Right lobe of liver (tissue), 6 donors: Measurements from ENCODE around the gene CCDC197. TPM values are rescaled to one million over a fixed set of nuclear protein-coding genes. Genes with fewer than 3 reads are reported as not detected.

ENCODE experiments used
- ATAC-seq, 4 donors: fragments of 200-7000 bp; cut with Tn5 transposase; one replicate each; pipeline ENCODE4 v1.9.1; 2020; ENCODE audit warnings: mild to moderate bottlenecking in 4 of 4, moderate library complexity in 4 of 4
- DNase-seq, 3 donors: peaks; one replicate each; pipeline ENCODE4 v3.0.0-alpha.2; 2020
- H3K27ac ChIP-seq, 3 donors: fragments of 200-600 bp; one replicate each; pipeline ENCODE4 v1.8.0; 2022
- H3K27me3 ChIP-seq, 2 donors: fragments of 200-600 bp; one replicate each; pipeline ENCODE4 v1.8.0; 2022
- H3K36me3 ChIP-seq, 4 donors: fragments of 200-600 bp; sonication (generic) in 1 of 4; one replicate each; pipeline versions ENCODE4 v1.5.1 to v1.8.0; 2017 to 2022; ENCODE audit warnings: control low read depth in 1 of 4
- H3K4me1 ChIP-seq, 4 donors: fragments of 200-600 bp; sonication (generic) in 1 of 4; one replicate each; pipeline versions ENCODE4 v1.5.1 to v1.8.0; 2017 to 2022; ENCODE audit warnings: control low read depth in 1 of 4
- H3K4me3 ChIP-seq, 3 donors: fragments of 200-600 bp; one replicate each; pipeline ENCODE4 v1.8.0; 2022
- H3K9me3 ChIP-seq, 4 donors: fragments of 200-600 bp; sonication (generic) in 1 of 4; one replicate each; pipeline versions ENCODE4 v1.5.1 to v1.8.0; 2017 to 2022; ENCODE audit warnings: control low read depth in 1 of 4
- POLR2A ChIP-seq: fragments of 450-650 bp; IDR thresholded peaks from one replicate; pipeline ENCODE4 v1.6.1; 2017; ENCODE audit warnings: antibody characterized with exemption, mild to moderate bottlenecking
- WGBS: methylation state at CpG from one replicate; pipeline ENCODE4 v1.1.6; 2018; ENCODE audit warnings: low coverage, low lambda C conversion rate; ENCODE audit not compliant: insufficient coverage; ENCODE audit errors: missing lambda C conversion rate; 5-methylcytosine and 5-hydroxymethylcytosine counted together
- intact Hi-C, 2 donors: fragments of 100-400 bp; cut with DNase I; formaldehyde crosslinking; loops; one replicate each; pipeline versions ENCODE4 v1.11.2 to v1.14.1; 2022
- total RNA-seq, 6 experiments: library from RNA; depleted of rRNA in 2 of 6; stranded (reverse); fragments of >200 nt in 2 of 6; fragmentation: NEBNext Ultra II Directional in 3 of 6; extraction: Animal tissue kit (Norgen Biotek cat#: 25700) in 3 of 6; gene quantifications; one replicate each; pipeline versions ENCODE4 v1.1.0 to v1.2.4, GENCODE V29; 2016 to 2023
- TF ChIP-seq, protein P1 (sequence below), 4 donors: fragments of 200-600 bp in 3 of 4; fragments of 450-650 bp in 1 of 4; IDR thresholded peaks; one replicate each; pipeline versions ENCODE4 v1.5.1 to v1.8.0; 2016 to 2022; ENCODE audit warnings: antibody characterized with exemption in 4 of 4, mild to moderate bottlenecking in 2 of 4
- donor health status: DM: no; HTN: yes; CAD: no.
- donor health status: DM: no; HTN: no; CAD: no.
- donor health status: DM: no; HTN: no; CAD: no.
- donor health status: DM: no; HTN: yes; CAD: no.
- donor health status: DM: no; HTN: yes; CAD: no.

Gene CCDC197
- total RNA-seq, 6 experiments from 2014 or later, result not detected

DNA sequence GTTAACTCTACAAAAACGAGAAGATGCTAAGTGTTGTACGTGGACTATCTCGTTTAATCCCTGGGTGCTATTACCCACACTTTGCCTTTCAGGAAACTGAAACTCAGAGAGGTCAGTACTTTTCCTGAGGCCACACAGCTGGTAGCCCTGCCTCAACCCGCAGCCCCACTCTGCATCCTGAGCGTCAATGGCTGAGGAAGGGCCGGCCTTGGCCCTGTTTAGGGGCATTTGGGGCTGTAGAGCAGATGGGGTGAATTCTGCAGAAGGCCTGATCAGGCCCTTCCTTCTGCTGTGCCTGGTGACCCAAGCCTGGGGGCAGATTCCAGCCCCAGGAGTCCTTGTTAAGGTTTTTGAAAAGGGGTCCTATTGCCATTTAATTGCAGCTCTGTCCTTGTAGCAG is 3.7 kb upstream of the CCDC197 start:
- no peaks in the 10 kb centered on the region for H3K4me1 ChIP-seq
- DNase-seq (no peak), ATAC-seq (no peak)
- WGBS, result 70% methylated on average over 6 of the region's 6 CpGs
- H3K27me3 ChIP-seq, result no peaks in the 10 kb centered on the region
- no peaks in the 10 kb centered on the region for H3K9me3 ChIP-seq
- H3K36me3 ChIP-seq, result no peaks in the 10 kb centered on the region
- H3K27ac ChIP-seq, result no peak overlapping the region
- intact Hi-C loops, result loop anchor here in 1 of 2 donors (10.0 kb wide), 1 partner anchor 49 kb away; no protein-coding TSS in a partner anchor
- H3K4me3 ChIP-seq, result no peak overlapping the region
- TF ChIP-seq, protein P1, sequence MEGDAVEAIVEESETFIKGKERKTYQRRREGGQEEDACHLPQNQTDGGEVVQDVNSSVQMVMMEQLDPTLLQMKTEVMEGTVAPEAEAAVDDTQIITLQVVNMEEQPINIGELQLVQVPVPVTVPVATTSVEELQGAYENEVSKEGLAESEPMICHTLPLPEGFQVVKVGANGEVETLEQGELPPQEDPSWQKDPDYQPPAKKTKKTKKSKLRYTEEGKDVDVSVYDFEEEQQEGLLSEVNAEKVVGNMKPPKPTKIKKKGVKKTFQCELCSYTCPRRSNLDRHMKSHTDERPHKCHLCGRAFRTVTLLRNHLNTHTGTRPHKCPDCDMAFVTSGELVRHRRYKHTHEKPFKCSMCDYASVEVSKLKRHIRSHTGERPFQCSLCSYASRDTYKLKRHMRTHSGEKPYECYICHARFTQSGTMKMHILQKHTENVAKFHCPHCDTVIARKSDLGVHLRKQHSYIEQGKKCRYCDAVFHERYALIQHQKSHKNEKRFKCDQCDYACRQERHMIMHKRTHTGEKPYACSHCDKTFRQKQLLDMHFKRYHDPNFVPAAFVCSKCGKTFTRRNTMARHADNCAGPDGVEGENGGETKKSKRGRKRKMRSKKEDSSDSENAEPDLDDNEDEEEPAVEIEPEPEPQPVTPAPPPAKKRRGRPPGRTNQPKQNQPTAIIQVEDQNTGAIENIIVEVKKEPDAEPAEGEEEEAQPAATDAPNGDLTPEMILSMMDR (IDR thresholded peaks at IDR 0.05), result no peak
- no peak for TF ChIP-seq POLR2A

- WGBS, result 38% methylated on average over 9 of the region's 13 CpGs
- no peaks in the 10 kb centered on the region for H3K27me3 ChIP-seq
- no peaks in the 10 kb centered on the region for H3K36me3 ChIP-seq
- intact Hi-C loops, result loop anchor here in 1 of 2 donors (10.0 kb wide), 1 partner anchor 50 kb away; no protein-coding TSS in a partner anchor
- TF ChIP-seq, protein P1 (IDR thresholded peaks at IDR 0.05), result no peak
- H3K4me1 ChIP-seq, result no peaks in the 10 kb centered on the region
- no peak for DNase-seq
- ATAC-seq, result no peak
- no peak overlapping the region for H3K4me3 ChIP-seq
- H3K9me3 ChIP-seq, result no peaks in the 10 kb centered on the region
- H3K27ac ChIP-seq, result no peak overlapping the region
These were observed 2.0 kb upstream of the CCDC197 start for GRCh38 chr14:93994919-93995682.

GRCh38 chr14:93996130-93996695 is 888 bp upstream of the CCDC197 start:
- Histone ChIP-seq H3K4me3 (no peak overlapping the region), H3K9me3 (no peaks in the 10 kb centered on the region), H3K27me3 (no peaks in the 10 kb centered on the region), H3K4me1 (no peaks in the 10 kb centered on the region), H3K27ac (no peak overlapping the region), H3K36me3 (no peaks in the 10 kb centered on the region)
- TF ChIP-seq POLR2A, result no peak
- TF ChIP-seq, protein P1 (IDR thresholded peaks at IDR 0.05), result no peak
- DNase-seq (no peak), ATAC-seq (no peak)
- intact Hi-C loops, result loop anchor here in 1 of 2 donors (10.0 kb wide), 1 partner anchor 51 kb away; no protein-coding TSS in a partner anchor
- WGBS, result 39% methylated on average over 3 of the region's 8 CpGs

GRCh38 chr14:93997916-93998870 is 1.1 kb downstream of the CCDC197 start:
- H3K27me3 ChIP-seq, result no peaks in the 10 kb centered on the region
- H3K4me3 ChIP-seq, result no peak overlapping the region
- no peaks in the 10 kb centered on the region for H3K4me1 ChIP-seq
- no peaks in the 10 kb centered on the region for H3K36me3 ChIP-seq
- 64% methylated on average over 5 of the region's 17 CpGs for WGBS
- no peak overlapping the region for H3K27ac ChIP-seq
- no peak for ATAC-seq
- no peaks in the 10 kb centered on the region for H3K9me3 ChIP-seq
- TF ChIP-seq, protein P1 (IDR thresholded peaks at IDR 0.05), result no peak
- TF ChIP-seq POLR2A, result no peak
- no peak for DNase-seq
- intact Hi-C loops, result loop anchor here in 1 of 2 donors (10.0 kb wide), 1 partner anchor 53 kb away; no protein-coding TSS in a partner anchor
